K562 treated with DMSO at 1 percent for 48 hours (cell line): ENCODE measurements around the gene HTR1A. TPM values are rescaled to one million over a fixed set of nuclear protein-coding genes. Genes with fewer than 3 reads are reported as not detected.

Experiments used
- total RNA-seq: library from RNA; unstranded; fragments of 300-600 nt; gene quantifications from 2 replicates; pipeline ENCODE4 v1.2.3, GENCODE V29; 2022; ENCODE audit warnings: low replicate concordance; ENCODE audit errors: extremely low read depth

HTR1A gene
- not detected in 2 replicates for total RNA-seq

GRCh38 chr5:63962279-63962678 lies at the start of gene HTR1A:
TSS of gene HTR1A (minus strand) at chr5:63962445. CDS start at chr5:63961719, 726 bp downstream.

Other genes with a start within 250 kb of the HTR1A start
- gene RNF180, start 203.4 kb upstream of the HTR1A start, total RNA-seq, result not detected in 2 replicates